Measurements from ENCODE around the gene MTX2. TPM values are rescaled to one million over a fixed set of nuclear protein-coding genes. Genes with fewer than 3 reads are reported as not detected.
"Not testable (repeated sequence)": the region's sequence is repeated elsewhere in the genome, so short reads cannot be mapped to it uniquely, and the experiment has no call there.

The MTX2 gene
- total RNA-seq, 5 donors from 2014 or later (not counting 1 experiment from before 2014, with no cell fraction given): 6.6 to 9.9 (median 9.4) TPM

DNA sequence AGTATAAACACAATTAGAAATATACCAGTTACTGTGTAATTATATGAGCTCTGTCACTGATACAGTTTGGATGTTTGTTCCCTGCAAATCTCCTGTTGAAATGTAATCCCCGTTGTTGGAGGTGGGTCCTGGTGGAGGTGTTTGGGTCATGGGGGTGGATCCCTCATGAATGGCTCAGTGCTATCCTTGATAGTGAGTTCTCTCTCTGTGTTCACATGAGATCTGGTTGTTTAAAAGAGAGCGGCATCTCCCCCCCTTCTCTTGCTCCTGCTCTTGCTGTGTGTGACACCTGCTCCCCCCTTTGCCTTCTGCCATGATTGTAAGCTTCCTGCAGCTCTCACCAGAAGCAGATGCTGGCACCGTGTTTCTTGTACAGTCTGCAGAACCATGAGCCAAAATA, 24.1 kb downstream of the MTX2 start:
- whole genome bisulfite sequencing (ENCODE audit: insufficient coverage): 69% methylated on average over 2 of the region's 3 CpGs

GRCh38 chr2:176297067-176297466, 27.8 kb downstream of the MTX2 start:
- DNase-seq (no peak), ATAC-seq (replicated peaks in 1 of 4) (no peak)
- Mint-ChIP-seq H3K4me1 (peaks cover 11 to 15% (median 12%) of the 10 kb centered on the region in 3 donors), H3K36me3 (peaks cover 20% of the 10 kb centered on the region), H3K27ac (no peak overlapping the region), H3K4me3 (no peak overlapping the region), H3K27me3 (no peaks in the 10 kb centered on the region), H3K9me3 (no peaks in the 10 kb centered on the region)
- no peak overlapping the region for H3K27ac ChIP-seq (ENCODE audit: low read length)
- H3K27me3 ChIP-seq (replicated peaks in 1 of 2; ENCODE audit: control insufficient read depth in 2 of 2, extremely low read depth in 1 of 2, insufficient read depth in 2 of 2, low read length in 1 of 2): no peaks in the 10 kb centered on the region
- no peaks in the 10 kb centered on the region for H3K9me3 ChIP-seq
- ChIA-PET CTCF (interaction anchor here in 1 of 2 donors (0.7 kb wide), 1 partner anchor 1247 kb away, joined by 3 read pairs; no protein-coding TSS in a partner anchor), POLR2A (no interaction called here)
- no peak overlapping the region for H3K4me3 ChIP-seq (ENCODE audit: control insufficient read depth in 1 of 2, extremely low read depth in 1 of 2, low read length in 1 of 2)
- H3K4me1 ChIP-seq (ENCODE audit: control insufficient read depth in 1 of 2, extremely low read depth in 1 of 2, insufficient read depth in 2 of 2, low read length in 2 of 2): no peaks in the 10 kb centered on the region
- H3K36me3 ChIP-seq (ENCODE audit: control insufficient read depth in 2 of 2, extremely low read depth in 1 of 2, insufficient read depth in 1 of 2, low read length in 1 of 2): no peaks in the 10 kb centered on the region
- 80% methylated on average over 1 of the region's 3 CpGs for WGBS (ENCODE audit: insufficient coverage)

More for the DNA sequence above, 24.1 kb downstream of the MTX2 start:
- H3K27me3 ChIP-seq (replicated peaks in 1 of 2; ENCODE audit: control insufficient read depth in 2 of 2, extremely low read depth in 1 of 2, insufficient read depth in 2 of 2, low read length in 1 of 2): no peaks in the 10 kb centered on the region
- peaks cover 14% of the 10 kb centered on the region for H3K36me3 Mint-ChIP-seq
- H3K4me1 Mint-ChIP-seq: peaks cover 37 to 39% (median 38%) of the 10 kb centered on the region in 3 donors
- ChIA-PET CTCF (no interaction called here), POLR2A (no interaction called here)
- H3K4me3 Mint-ChIP-seq: no peak overlapping the region
- H3K4me3 ChIP-seq (ENCODE audit: control insufficient read depth in 1 of 2, extremely low read depth in 1 of 2, low read length in 1 of 2): no peak overlapping the region
- peaks cover 0 to 10% of the 10 kb centered on the region in 2 experiments for H3K4me1 ChIP-seq (ENCODE audit: control insufficient read depth in 1 of 2, extremely low read depth in 1 of 2, insufficient read depth in 2 of 2, low read length in 2 of 2)
- H3K27me3 Mint-ChIP-seq: no peaks in the 10 kb centered on the region
- H3K27ac Mint-ChIP-seq: no peak overlapping the region
- DNase-seq (no peak), ATAC-seq (replicated peaks in 1 of 4) (no peak)
- no peaks in the 10 kb centered on the region for H3K9me3 ChIP-seq
- H3K27ac ChIP-seq (ENCODE audit: low read length): no peak overlapping the region
- H3K36me3 ChIP-seq (ENCODE audit: control insufficient read depth in 2 of 2, extremely low read depth in 1 of 2, insufficient read depth in 1 of 2, low read length in 1 of 2): no peaks in the 10 kb centered on the region
- H3K9me3 Mint-ChIP-seq: no peaks in the 10 kb centered on the region

GRCh38 chr2:176297737-176298136, 28.5 kb downstream of the MTX2 start:
- peaks cover 7 to 11% (median 10%) of the 10 kb centered on the region in 3 donors for H3K4me1 Mint-ChIP-seq
- Histone ChIP-seq H3K4me1 (ENCODE audit: control insufficient read depth in 1 of 2, extremely low read depth in 1 of 2, insufficient read depth in 2 of 2, low read length in 2 of 2) (no peaks in the 10 kb centered on the region), H3K27ac (ENCODE audit: low read length) (no peak overlapping the region), H3K4me3 (ENCODE audit: control insufficient read depth in 1 of 2, extremely low read depth in 1 of 2, low read length in 1 of 2) (no peak overlapping the region), H3K36me3 (ENCODE audit: control insufficient read depth in 2 of 2, extremely low read depth in 1 of 2, insufficient read depth in 1 of 2, low read length in 1 of 2) (no peaks in the 10 kb centered on the region), H3K9me3 (no peaks in the 10 kb centered on the region), H3K27me3 (replicated peaks in 1 of 2; ENCODE audit: control insufficient read depth in 2 of 2, extremely low read depth in 1 of 2, insufficient read depth in 2 of 2, low read length in 1 of 2) (no peaks in the 10 kb centered on the region)
- no peak overlapping the region for H3K4me3 Mint-ChIP-seq
- peaks cover 20% of the 10 kb centered on the region for H3K36me3 Mint-ChIP-seq
- ChIA-PET POLR2A (no interaction called here), CTCF (no interaction called here)
- no CpG with 5 or more reads among the region's 1 CpG for WGBS (ENCODE audit: insufficient coverage)
- H3K9me3 Mint-ChIP-seq: no peaks in the 10 kb centered on the region
- no peaks in the 10 kb centered on the region for H3K27me3 Mint-ChIP-seq
- no peak for DNase-seq
- H3K27ac Mint-ChIP-seq: no peak overlapping the region
- no peak for ATAC-seq (replicated peaks in 1 of 4)

GRCh38 chr2:176306020-176306419, 36.8 kb downstream of the MTX2 start:
- ATAC-seq (replicated peaks in 1 of 4); H3K27me3 ChIP-seq (replicated peaks in 1 of 2; ENCODE audit: control insufficient read depth in 2 of 2, extremely low read depth in 1 of 2, insufficient read depth in 2 of 2, low read length in 1 of 2); H3K4me1 ChIP-seq (ENCODE audit: control insufficient read depth in 1 of 2, extremely low read depth in 1 of 2, insufficient read depth in 2 of 2, low read length in 2 of 2); CTCF ChIA-PET; H3K36me3 ChIP-seq (ENCODE audit: control insufficient read depth in 2 of 2, extremely low read depth in 1 of 2, insufficient read depth in 1 of 2, low read length in 1 of 2); H3K9me3 ChIP-seq; H3K4me3 Mint-ChIP-seq; DNase-seq; H3K27me3 Mint-ChIP-seq; H3K4me3 ChIP-seq (ENCODE audit: control insufficient read depth in 1 of 2, extremely low read depth in 1 of 2, low read length in 1 of 2); H3K27ac ChIP-seq (ENCODE audit: low read length); H3K9me3 Mint-ChIP-seq; POLR2A ChIA-PET; H3K27ac Mint-ChIP-seq: not testable (repeated sequence)
- Mint-ChIP-seq H3K36me3 (peaks cover 59% of the 10 kb centered on the region), H3K4me1 (peaks cover 10 to 24% (median 10%) of the 10 kb centered on the region in 3 donors)
- WGBS (ENCODE audit: insufficient coverage): no CpG with 5 or more reads among the region's 1 CpG

DNA sequence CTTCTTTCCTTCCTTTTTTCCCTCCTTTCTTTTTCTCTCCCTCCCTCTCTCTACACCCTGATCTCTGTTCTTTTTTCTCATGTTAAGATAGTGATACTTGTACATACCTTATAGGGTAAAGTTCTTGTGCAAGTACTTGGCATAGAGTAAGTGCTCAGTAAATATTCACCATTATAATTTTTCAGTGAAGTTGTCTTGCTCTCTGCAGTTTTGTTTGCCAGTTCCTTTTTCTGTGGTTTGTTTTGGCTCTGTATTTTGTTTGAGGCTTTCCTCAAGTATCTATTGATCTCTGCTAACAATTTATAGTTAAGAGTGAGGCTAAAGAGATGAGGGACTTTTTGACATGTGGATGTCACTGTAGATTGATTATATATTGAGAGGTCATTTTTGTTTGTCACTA, 48.0 kb downstream of the MTX2 start:
- Histone ChIP-seq H3K27me3 (replicated peaks in 1 of 2; ENCODE audit: control insufficient read depth in 2 of 2, extremely low read depth in 1 of 2, insufficient read depth in 2 of 2, low read length in 1 of 2) (no peaks in the 10 kb centered on the region), H3K4me1 (ENCODE audit: control insufficient read depth in 1 of 2, extremely low read depth in 1 of 2, insufficient read depth in 2 of 2, low read length in 2 of 2) (no peaks in the 10 kb centered on the region), H3K36me3 (ENCODE audit: control insufficient read depth in 2 of 2, extremely low read depth in 1 of 2, insufficient read depth in 1 of 2, low read length in 1 of 2) (peaks cover 0 to 2% of the 10 kb centered on the region in 2 donors), H3K4me3 (ENCODE audit: control insufficient read depth in 1 of 2, extremely low read depth in 1 of 2, low read length in 1 of 2) (no peak overlapping the region), H3K27ac (ENCODE audit: low read length) (no peak overlapping the region), H3K9me3 (no peaks in the 10 kb centered on the region)
- H3K36me3 Mint-ChIP-seq: peaks cover 31% of the 10 kb centered on the region
- peaks cover 0 to 5% (median 2%) of the 10 kb centered on the region in 3 donors for H3K4me1 Mint-ChIP-seq
- no peak for ATAC-seq (replicated peaks in 1 of 4)
- no peaks in the 10 kb centered on the region for H3K27me3 Mint-ChIP-seq
- H3K9me3 Mint-ChIP-seq: no peaks in the 10 kb centered on the region
- H3K4me3 Mint-ChIP-seq: no peak overlapping the region
- no peak for DNase-seq
- ChIA-PET POLR2A (no interaction called here), CTCF (no interaction called here)
- H3K27ac Mint-ChIP-seq: no peak overlapping the region

DNA sequence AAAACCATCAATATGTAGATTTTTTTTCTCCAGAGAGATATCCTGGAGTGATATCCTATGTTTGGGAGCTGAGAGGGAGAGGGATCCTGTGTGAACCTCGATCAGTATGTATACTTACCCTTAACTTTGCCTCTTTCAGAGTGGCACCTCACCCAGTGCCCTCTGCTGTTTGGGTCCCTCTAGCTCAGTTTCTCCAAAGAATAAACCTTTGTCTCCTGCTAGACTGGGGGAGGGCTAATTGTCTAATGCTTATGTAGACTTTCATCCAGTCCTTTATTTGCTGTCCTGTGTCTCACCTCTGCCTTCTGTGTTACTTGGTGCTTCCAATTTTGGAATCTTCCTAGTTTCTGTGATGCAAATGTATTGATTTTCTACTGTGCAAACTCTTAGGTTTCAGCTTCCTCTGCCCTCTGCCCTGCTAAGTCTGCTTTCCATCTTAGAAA, 48.4 kb downstream of the MTX2 start:
- Mint-ChIP-seq H3K9me3 (no peaks in the 10 kb centered on the region), H3K27me3 (no peaks in the 10 kb centered on the region), H3K36me3 (peaks cover 31% of the 10 kb centered on the region), H3K4me3 (no peak overlapping the region), H3K4me1 (peaks cover 0 to 5% (median 2%) of the 10 kb centered on the region in 3 donors), H3K27ac (no peak overlapping the region)
- DNase-seq (no peak), ATAC-seq (replicated peaks in 1 of 4) (no peak)
- no CpG with 5 or more reads among the region's 1 CpG for WGBS (ENCODE audit: insufficient coverage)
- ChIA-PET CTCF (no interaction called here), POLR2A (no interaction called here)
- H3K36me3 ChIP-seq (ENCODE audit: control insufficient read depth in 2 of 2, extremely low read depth in 1 of 2, insufficient read depth in 1 of 2, low read length in 1 of 2): peaks cover 0 to 2% of the 10 kb centered on the region in 2 donors
- no peaks in the 10 kb centered on the region for H3K27me3 ChIP-seq (replicated peaks in 1 of 2; ENCODE audit: control insufficient read depth in 2 of 2, extremely low read depth in 1 of 2, insufficient read depth in 2 of 2, low read length in 1 of 2)
- no peaks in the 10 kb centered on the region for H3K4me1 ChIP-seq (ENCODE audit: control insufficient read depth in 1 of 2, extremely low read depth in 1 of 2, insufficient read depth in 2 of 2, low read length in 2 of 2)
- H3K9me3 ChIP-seq: no peaks in the 10 kb centered on the region
- no peak overlapping the region for H3K4me3 ChIP-seq (ENCODE audit: control insufficient read depth in 1 of 2, extremely low read depth in 1 of 2, low read length in 1 of 2)
- H3K27ac ChIP-seq (ENCODE audit: low read length): no peak overlapping the region

- H3K4me3 ChIP-seq (ENCODE audit: control insufficient read depth in 1 of 2, extremely low read depth in 1 of 2, low read length in 1 of 2): no peak overlapping the region
- Mint-ChIP-seq H3K36me3 (peaks cover 18% of the 10 kb centered on the region), H3K27me3 (no peaks in the 10 kb centered on the region), H3K27ac (no peak overlapping the region), H3K4me1 (peaks cover 0 to 5% (median 2%) of the 10 kb centered on the region in 3 donors), H3K9me3 (no peaks in the 10 kb centered on the region), H3K4me3 (no peak overlapping the region)
- DNase-seq (no peak), ATAC-seq (replicated peaks in 1 of 4) (no peak)
- no peaks in the 10 kb centered on the region for H3K27me3 ChIP-seq (replicated peaks in 1 of 2; ENCODE audit: control insufficient read depth in 2 of 2, extremely low read depth in 1 of 2, insufficient read depth in 2 of 2, low read length in 1 of 2)
- H3K9me3 ChIP-seq: no peaks in the 10 kb centered on the region
- no peaks in the 10 kb centered on the region for H3K4me1 ChIP-seq (ENCODE audit: control insufficient read depth in 1 of 2, extremely low read depth in 1 of 2, insufficient read depth in 2 of 2, low read length in 2 of 2)
- CTCF ChIA-PET: no interaction called here
- H3K27ac ChIP-seq (ENCODE audit: low read length): no peak overlapping the region
- peaks cover 0 to 2% of the 10 kb centered on the region in 2 donors for H3K36me3 ChIP-seq (ENCODE audit: control insufficient read depth in 2 of 2, extremely low read depth in 1 of 2, insufficient read depth in 1 of 2, low read length in 1 of 2)
- no CpG with 5 or more reads among the region's 1 CpG for WGBS (ENCODE audit: insufficient coverage)
- POLR2A ChIA-PET: no interaction called here
These were observed 52.7 kb downstream of the MTX2 start for GRCh38 chr2:176321916-176322315.

All from T-cell (primary cell).